ENCODE results near the gene ANP32B.

- TF ChIP-seq CTCF (IDR thresholded peaks at IDR 0.05) (no peak), POLR2A (IDR thresholded peaks at IDR 0.05) (no peak)
Observed at GRCh38 chr9:97984188-97985057, 1.3 kb downstream of the ANP32B start.

Data from sigmoid colon (tissue), 3 donors.